CD1c-positive myeloid dendritic cell (primary cell): Measurements from ENCODE around the gene NHERF1.

Experiments
- DNase-seq: peaks from one replicate; pipeline ENCODE4 v3.0.0-alpha.2; 2016; ENCODE audit errors: extremely low spot score

The NHERF1 gene

DNA sequence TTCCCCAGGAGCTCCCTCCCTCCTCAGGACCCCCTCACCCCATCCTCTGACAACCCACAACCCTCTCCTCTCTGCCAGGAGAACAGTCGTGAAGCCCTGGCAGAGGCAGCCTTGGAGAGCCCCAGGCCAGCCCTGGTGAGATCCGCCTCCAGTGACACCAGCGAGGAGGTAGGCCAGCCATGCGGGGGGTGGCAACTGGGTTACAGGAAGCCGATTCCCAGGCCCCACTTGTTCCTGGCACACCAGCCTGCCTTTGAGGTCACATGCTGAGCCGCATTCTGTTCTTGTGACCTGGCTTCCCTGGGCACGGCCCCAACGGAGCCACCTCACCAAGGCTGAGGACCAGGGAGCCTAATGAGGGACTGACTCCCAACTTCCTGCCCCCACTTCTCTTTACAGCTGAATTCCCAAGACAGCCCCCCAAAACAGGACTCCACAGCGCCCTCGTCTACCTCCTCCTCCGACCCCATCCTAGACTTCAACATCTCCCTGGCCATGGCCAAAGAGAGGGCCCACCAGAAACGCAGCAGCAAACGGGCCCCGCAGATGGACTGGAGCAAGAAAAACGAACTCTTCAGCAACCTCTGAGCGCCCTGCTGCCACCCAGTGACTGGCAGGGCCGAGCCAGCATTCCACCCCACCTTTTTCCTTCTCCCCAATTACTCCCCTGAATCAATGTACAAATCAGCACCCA lies 19.8 kb downstream of the NHERF1 start:
- no peak for DNase-seq

DNA sequence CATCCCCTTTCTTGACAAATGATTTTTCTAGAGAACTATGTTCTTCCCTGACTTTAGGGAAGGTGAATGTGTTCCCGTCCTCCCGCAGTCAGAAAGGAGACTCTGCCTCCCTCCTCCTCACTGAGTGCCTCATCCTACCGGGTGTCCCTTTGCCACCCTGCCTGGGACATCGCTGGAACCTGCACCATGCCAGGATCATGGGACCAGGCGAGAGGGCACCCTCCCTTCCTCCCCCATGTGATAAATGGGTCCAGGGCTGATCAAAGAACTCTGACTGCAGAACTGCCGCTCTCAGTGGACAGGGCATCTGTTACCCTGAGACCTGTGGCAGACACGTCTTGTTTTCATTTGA lies 20.3 kb downstream of the NHERF1 start:
- DNase-seq: peak; percentile 7

DNA sequence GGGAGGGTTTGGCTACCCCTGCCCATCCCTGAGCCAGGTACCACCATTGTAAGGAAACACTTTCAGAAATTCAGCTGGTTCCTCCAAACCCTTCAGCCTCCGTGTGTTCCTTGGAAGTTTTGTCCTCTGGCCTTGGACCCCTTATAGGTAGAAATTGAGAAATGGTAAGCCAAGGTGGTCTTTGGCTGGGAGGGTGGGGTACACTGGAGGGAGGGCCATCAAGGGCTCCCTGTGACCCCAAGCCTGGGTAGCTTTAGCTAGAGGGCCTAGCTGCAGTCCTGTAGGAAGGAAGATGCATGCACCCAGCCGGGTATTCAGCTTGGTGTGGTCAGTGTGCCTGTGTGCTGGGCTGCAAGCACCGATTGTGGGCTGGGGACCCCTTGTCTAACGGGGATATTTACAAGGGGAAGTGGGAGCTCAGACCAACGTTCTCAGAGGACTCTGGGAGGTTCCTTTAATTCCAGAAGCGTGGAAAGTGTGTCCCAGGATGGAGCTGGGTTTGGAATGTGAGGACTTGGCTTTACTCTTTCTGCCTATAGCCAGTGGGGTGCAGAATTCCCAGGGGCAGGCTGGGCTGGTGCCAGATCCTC lies 20.9 kb downstream of the NHERF1 start:
- DNase-seq: no peak

DNA sequence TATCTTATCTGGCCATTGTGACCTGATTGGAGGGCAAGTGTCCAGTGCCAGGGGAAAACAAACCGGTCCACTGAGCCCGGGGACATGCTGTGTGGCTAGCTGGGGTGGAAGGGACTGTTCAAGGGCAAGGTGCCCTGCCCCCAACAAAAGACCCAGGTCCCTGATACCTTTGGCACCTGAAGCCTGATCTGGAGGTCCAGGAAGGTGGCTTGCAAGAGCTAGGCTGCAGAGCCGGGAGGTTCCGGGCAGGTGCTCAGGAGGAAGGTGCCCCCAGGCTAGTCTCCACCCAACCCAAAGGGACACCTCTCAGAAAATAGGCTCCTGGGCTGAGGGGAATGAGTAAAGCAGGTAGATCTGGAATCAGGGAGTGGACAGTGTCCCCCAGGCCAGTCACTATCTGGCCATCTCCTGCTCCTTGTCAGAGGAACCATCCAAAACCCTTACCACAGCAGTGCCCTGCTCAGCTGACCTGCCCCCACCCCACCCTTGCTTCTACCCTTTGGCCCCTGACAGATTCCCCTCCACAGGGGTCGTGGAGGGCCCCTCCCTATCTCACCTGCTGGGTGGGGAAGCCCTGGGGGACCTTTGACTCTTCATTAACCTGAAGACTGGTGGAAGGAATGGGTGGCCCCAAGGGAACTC lies 21.5 kb downstream of the NHERF1 start:
- DNase-seq: no peak

DNA sequence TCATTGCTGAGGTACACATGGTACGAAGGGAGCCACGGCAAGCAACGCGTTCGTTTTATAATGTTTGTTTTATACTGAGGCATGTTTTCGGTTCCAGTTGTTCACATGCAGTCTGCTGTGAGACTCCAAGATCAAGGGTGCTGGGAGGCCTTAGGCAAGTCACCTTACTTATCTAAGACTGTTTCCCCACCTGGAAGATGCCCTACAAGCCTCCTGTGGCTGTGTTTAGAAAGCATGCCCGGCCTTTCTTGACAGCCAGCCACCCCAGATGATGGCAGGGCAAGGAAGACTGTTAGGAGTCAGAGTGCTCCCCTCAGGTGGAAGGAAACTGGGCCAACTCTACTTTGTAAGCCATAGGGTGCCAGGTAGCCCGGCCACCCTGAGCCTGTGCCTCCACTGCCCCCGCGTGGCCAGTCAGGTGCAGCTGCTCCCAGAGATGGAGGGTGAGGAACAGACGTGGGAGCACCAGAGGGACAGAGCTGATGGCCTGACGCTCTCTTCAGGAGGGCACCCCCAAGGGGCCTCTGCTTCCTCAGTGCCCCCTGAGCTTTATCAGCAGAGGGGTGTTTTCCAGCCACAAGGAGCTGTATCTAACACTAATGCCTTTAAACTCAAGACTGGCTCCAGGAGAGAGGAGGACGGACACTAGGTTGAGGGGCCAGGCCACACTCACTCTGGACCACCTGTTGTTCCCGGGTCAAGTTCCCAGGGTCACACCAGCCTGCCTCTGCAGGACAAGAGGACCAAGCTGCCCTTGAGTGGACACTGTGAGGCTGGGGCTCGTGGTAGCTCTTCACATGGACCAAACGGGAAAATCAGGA lies 22.3 kb downstream of the NHERF1 start:
- peak; percentile 59 for DNase-seq

DNA sequence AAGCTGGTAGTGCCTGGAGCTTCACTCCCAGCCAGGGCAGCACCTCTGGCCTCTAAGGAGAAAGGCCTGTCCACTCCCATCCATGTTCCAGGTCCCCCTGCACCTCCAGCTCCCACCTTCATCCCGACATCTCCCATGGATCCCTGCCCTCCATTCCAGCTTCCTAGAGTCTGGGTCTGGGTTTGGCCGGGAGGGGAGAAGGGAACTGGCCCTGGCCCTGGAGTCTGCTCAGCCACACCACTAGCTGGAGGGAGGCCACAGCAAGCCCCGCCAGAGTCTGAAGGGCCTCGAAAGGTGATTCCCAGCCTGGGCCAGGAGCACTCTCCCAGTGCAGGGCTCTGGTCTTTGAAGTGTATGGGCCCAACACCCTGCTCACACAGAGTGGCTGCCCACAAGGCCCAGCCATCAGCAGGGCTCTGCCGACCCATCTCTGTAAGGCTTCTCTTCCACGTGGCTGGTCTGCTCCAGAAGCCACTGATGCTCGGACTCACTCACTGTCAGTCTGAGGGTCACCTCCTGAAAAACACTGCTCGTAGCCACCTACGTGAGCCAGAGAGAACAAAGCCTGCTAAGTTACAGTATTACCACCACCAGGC lies 23.0 kb downstream of the NHERF1 start:
- DNase-seq: no peak

DNA sequence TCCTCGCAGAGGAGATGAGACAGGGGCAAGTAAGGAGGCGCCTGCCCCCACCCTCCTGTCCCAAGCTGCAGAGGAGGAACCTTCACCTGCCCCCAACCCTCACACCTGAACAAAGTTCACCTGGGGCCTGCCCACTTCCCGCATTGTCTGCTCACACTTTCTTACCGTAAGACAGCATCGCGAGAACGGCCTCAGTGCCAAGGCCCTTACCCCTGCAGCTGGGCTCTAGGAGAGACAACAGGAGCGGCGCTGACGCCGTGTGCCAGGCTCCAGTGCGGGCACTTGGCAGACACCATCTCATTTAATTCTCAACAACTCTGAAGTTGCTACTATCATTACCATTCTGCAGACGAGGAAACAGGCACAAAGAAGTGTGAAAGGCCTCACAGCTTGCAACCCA lies 23.6 kb downstream of the NHERF1 start:
- no peak for DNase-seq

DNA sequence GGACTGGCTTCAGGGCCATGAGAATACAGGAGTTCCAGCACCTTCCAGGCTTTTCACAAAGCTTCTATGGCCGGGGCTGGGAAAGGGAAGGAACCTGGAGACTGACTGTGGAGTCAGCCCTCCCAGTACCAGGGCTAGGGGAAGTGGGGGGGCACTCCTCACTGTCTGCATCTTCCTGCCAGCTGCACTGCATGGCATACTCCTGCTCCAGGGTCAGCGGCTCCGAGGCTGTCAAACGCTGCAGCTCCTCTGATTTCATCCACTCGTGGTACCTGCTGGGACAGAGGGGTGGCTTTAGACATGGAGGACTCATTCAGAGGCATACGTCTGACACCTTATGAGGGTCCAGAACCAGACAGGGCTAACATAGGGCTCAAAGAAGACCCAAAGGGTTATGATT lies 25.0 kb downstream of the NHERF1 start:
- no peak for DNase-seq

DNA sequence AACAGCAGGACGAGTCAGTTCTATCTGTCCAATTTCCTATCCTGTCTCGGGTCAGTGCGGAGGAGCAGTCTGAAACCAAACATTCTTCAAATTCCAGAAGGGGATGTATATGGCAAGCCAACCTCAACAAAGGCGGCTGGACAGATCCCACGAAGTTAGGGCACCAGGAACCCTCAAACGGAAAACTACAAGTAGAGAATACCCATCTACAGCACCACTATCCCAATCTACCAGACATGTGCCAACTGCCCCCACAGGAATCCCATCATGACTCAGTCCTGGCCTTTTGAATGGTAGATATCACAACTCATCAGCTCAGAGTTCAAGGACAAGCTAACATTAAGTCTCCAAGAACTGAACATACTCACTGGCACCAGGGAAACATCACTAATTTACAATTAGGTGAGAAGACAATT lies 25.5 kb downstream of the NHERF1 start:
- DNase-seq: no peak

DNA sequence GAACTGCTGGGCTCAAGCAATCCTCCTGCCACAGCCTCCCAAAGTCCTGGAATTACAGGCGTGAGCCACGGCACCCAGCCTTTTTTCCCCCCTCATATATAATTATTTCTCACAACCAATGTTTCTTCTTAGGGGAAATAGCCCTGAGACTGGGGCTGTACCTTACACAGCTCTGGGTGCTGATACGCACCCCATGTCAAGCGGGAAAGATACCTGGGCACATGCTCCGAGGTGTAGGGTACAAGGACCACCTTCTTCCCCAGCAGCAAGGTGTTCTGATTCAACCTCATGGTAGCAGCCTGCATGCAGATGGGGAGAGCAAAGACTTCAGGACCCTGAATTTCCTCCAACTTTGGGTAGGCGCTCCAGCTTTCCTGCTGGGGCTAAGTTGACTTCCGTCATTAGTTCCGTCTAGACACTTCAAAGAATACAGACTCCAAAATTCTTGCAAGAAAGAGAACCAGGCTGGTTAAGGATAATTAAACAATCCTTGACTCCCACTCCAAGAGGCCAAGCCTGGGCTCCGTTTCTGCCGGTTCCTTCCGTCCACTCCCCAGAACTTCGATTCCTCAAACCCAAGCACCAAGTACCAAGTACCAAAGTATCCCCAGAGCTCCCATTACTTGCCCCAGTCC lies 27.1 kb downstream of the NHERF1 start:
- DNase-seq: peak; percentile 26

DNA sequence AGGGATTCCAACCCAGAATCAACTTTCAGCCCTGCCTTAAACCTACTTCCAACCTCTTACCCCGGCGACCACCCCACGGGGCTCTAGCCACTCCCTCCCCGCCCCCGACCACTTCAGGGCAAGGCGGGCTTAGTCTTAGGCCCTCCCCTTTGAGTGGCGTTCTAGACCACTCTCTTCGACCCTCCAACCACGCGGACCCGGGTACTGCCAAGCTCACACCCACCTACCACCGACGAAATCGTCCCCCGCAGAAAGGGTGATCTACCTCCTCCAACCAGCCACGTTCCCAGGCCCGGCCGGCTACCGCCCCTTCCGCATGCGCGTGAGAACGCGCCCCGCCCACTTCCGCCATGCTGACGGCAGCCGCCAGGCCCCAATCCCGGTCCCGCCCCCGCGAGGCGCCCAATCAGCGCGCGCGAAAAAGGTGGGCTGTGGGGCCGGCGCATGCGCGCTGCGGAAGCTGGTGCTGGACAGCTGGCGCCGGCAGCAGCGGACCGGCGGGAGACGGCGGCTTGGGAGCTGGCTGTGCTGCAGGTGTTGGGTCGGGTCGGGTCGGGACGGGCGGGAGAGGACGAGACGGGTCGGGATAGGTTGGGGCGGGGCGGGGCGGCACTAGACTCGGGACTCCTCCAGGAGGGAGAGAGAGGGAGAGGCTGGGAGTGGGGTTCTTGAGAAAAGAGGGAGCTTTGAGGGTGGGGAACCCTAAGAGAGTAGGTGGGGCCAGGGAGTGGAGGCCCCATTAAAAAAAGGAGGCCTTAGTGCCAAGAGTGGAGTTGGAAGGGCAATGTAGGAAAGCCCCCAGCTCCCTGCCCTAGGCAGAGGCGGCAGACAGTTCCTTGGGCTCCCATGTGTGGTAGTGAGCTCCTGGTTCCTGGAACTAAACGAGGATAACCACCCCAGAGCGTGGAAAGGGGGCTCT lies 27.9 kb downstream of the NHERF1 start, which contains the start of gene NAT9:
TSS of gene NAT9 (minus strand) at position 302 of the 919 bp plus-strand sequence. CDS start 647 bp downstream, outside the sequence.
- DNase-seq: peak; percentile 100

DNA sequence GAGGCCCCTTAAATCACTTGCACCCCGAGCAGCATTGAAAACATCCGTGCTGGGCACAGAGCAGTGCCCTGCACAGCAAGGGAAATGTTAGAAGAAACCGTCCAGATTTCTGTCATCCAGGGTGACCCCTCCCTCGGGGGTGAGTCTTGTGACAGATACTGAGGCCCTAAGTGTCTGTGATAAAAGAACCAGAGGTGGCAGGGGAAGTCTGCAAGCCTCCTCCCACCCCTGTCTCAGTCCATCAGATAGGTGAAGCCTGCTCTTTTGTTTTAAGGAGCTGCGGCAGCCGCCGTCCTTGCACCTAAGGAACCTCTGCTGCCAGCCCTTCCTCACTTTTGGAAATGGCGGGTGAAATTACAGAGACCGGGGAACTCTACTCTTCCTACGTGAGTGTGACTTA lies 28.6 kb downstream of the NHERF1 start:
- no peak for DNase-seq

DNA sequence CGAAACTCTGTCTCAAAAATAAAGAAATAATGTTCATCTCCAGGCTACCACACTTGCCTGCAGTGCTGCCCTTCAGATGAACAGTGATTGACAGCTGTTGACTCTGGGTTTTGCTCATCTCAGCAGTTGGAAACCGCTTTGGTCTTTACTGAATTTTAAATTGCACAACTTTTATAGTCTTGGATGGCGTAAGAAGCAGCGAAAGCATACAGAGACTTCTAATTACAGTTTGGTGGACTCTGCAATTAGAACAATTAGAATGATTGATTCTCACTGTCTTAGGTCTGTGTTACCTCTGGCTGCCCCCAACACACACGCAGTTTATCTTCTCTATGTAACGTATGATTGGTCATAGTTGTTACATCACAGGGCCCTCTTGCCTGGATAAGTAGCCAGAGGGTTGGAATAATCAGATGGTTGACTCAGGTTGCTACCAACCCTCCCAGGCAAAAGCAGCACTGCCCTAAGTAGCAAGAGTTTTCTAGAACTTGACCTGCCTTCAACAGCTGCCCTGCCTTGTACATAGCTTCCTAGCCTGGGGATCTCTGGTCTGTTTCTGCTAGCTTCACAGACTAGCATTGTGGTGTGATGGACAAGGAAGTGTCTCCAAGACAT lies 29.6 kb downstream of the NHERF1 start:
- peak; percentile 24 for DNase-seq

DNA sequence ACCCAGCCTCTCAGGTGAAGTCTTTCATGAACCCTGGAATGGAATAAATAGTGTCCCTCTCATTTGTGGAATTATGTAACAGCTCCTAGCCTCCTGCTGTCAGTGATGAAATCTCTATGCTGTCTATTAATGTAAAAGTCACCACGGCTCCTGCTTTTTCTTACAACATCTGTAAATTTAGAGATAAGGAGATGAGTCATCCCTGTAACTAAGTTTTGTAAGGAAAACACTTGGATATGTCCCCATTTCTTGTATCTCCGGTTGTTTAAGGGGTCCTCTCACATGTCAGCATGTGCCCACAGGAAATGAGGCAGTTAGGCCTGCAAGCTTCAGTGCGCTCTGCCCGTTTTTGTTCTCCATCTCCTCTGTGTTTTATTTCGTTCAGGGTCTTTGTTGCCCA lies 30.5 kb downstream of the NHERF1 start:
- DNase-seq: peak; percentile 61

DNA sequence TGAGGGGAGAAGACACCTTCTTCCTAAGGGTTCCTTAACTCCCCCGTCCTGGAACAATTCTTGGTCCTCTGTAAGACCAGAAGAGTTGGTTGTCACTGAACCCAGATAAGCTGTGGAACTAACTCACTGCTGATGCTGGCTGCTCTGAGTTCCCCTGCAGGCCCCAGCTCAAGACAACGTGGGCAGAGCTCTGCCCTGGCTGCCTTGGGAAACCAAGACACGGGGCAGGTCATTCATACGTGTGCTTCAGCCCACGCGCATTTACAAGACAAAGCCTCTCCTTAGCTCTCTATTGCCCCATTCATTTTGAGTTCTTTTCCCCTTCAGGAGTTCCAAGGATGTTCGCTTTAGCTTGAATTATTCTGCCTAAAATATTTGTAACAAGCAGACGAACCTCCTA lies 31.1 kb downstream of the NHERF1 start:
- peak; percentile 83 for DNase-seq

DNA sequence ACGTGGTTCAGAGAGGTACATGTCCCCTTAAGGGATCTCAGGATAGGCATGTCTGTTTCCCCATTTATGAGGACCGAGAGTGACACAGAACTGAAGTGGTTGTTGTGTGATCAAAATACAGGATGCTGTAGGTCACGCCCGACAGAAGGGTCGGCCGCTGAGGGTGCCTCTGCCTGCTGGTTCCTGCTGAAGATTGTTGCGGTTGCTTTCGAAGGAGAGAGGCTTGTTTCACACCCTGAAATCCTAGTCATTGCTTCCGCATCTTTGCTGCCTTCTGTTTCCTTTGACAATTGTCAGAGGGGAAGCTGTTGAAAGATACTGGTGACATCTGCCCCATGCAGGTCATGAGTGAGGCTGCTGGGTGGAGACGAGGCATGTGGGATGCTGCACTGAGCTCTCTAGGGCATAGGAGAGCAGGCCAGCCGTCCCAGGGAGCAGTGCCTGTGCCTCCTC lies 31.5 kb downstream of the NHERF1 start:
- DNase-seq: peak; percentile 95

DNA sequence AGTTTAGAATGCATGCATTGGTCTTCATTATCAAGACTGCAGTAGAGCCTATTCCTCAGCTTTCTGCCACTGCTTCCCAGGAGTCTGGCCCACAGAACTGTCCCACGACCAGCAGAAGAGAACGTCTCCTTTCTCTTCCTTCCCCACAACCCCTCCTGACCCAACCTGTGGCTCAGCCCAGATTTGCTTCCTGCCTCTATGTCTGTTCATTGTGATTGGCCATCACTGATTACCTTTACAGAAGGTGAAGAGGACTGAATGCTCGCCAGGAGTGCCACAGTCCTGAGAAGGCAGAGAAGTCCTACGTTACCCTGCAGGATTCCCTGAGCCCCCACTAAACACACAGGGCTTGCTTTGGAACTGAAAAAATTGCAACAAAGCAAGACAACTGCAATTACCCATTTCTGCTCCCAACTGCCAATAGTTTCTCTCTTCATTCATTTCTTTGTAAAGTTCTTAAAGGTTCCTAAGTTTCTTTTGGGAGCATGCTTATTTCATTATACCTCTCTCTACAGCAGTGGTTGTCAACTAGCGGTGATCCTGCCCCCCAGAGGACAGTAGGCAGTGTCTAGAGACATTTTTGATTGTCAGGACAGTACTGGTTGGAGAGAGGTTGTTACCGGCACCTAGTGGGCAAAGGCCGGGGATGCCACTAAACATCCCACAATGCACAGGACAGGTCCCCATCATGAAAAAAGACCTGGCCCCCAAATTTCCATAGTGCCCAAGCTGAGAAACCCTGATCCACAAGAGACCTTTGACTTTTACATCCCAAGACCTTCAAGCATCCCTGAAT lies 32.2 kb downstream of the NHERF1 start:
- peak; percentile 28 for DNase-seq

DNA sequence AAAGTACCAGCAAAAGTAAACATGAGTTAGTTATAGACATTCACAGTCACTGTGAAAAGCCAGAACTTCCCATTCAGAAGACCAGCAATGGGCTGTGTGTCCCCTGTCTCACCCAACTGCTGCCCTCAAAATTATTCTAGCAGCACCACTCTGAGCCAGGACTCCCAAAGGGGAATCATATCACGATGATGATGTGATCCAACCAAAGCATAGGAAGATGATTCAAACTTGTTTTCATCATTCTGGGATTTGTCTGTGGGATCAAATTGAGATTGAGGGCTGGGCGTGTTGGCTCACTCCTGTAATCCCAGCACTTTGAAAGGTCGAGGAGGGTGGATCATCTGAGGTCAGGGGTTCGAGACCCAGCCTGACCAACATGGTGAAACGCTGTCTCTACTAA lies 34.1 kb downstream of the NHERF1 start:
- DNase-seq: no peak
